Suppressor macrophage treated with lipopolysaccharide for 4 hours (primary cell): Measurements from ENCODE around the gene EPN3.
A peak's percentile ranks its signal among the peaks of the same experiment; 100 is the strongest.

ENCODE experiments used
- DNase-seq: peaks from one replicate; pipeline ENCODE4 v3.0.0-alpha.2; 2020

Gene EPN3

DNA sequence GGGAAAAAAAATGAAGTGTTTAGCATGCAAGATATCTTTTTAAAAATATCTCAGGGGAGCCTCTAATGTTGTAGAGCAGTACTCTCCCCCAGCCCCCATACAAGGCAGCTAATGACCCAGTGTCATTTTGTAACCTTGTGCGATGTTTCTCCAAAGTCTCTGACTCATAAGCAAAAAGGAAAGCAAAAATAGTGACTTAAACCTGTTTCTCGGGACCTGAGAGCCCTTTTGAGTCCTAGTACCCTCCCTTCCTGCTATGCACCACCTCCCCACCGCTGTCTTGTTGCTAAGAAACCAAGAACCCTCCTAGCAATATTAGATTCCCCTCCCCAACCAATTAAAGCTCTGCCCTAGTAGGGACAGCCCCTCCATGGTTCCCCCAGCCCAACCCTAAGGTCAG lies 21.5 kb upstream of the EPN3 start:
- peak; percentile 56 for DNase-seq

DNA sequence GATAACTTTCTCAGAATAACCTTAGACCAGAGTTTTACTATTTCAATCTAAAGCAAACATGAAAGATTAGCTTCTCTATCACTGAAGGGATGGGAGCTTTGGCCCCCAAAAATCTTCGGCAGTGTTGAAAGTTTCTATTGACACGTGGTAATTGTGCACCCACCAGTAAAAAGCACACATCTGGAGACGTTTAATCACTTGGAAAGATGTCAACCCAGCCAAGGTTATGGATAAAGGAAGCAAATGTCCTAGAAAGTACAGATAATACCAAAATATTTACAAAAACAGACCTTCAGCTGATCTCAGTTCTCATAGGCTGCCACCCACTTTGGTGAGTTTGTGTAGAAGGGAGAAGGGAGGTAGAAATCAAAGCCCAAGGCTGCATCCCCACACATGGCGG lies 19.0 kb upstream of the EPN3 start:
- DNase-seq: no peak

DNA sequence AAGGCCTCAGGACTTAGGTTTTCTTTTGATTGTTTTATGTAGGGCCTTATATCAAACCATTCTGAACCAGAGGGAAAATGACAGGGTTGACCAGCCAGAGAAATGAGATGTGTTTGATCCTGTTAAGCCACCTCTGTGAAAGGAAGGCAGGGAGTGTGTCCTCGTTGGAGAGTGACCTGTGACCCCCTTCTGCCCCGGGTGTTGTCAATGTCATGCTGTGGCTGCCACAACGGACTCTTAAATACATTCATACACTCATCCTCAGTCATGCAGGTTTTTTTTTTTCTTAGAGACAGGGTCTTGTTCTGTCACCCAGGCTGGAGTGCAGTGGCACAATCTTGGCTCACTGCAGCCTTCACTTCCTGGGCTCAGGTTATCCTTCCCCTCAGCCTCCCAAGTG lies 18.1 kb upstream of the EPN3 start:
- DNase-seq: no peak

DNA sequence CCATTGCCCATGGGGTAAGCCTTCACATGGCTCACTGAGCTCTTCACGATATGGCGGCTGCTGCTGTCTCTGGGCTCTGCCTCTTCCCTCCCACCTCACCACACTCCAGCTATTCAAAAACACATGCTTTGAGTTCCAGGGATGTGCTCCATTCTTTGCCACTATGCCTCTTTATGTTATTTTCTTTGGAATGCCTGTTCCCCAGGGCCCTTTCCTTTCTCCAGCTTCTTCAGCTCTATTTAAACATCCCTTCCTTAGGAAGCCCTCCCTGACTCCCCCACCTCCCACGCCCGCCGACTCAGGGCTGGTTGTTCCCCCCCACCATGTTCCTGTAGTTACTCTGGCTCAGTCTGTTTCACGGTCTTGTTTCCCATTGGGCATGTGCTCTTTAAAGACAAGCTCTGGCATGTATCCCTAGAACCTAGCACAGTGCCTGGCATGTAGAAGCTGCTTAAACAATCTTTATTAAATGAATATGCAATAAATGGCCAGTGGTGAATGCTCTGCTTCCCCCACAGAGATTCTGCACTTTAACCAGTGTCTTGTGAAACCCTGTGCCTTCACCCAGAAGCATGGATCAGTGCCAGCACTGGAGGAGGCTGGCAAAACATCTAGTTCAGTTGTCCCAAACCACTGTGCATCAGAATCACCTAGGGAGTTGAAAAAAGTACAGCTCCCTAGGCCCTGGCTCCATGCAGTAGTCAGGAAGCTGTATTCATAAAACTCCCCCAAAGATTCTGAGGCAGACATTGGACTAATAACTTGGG lies 17.4 kb upstream of the EPN3 start:
- DNase-seq: no peak

DNA sequence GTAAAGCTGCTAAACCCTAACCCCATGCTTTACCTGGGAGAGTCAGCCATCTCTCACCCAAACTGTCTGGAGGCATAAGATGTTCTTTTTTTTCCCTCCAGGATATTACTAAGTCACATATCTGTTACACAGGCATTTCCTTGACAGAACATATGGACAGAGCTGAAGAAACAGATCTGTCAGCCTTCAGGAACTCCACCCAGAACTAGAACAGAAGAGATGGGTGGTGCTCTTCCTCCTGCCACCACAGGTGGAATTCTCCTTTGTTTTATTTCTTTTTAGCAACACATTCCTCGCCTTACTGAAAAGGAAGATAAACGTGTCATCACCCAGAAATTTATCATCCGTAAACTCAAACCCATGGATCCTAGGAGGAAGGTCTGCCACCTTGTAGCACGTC lies 15.5 kb upstream of the EPN3 start:
- no peak for DNase-seq

DNA sequence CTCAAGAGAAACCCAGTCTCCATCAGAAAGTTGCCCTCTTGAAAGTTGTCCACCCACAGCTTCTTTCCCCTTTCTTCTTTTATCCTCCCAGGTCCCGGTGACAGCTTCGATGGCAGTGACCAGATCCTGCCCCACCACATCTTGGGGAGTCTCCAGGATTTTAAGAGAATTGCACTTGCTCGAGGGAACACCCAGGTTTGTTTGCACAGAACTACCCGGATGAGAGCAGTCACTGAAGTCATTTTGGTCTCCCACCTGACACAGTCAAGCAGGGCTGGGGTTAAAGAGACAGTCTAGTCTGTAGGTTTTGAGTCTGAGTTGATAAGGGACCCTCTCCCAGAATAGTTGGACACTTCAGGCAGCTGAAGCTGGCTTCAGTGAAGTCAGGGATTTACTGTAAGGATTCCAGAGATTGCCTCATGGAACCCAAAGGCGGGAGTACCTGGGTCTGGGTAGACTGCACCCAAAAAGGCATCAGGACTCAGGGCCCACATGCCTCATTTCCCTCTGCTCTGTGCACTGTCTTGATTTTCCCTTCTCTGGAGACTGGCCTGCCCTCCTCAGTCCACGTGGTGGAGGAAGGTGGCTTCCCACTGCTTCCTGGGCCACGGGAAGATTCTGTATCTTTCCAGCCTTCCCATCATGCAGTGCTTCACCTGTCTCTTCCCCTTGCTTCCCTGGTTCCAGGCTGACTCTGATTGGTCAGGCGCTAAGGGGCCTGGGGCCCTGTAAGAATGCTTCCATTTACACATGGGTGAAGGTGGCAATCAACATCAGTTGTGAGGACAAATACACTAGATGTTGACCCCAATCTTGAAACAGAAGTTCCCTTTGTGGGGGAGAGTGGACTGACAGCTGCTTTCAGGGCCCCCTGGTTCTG lies 14.8 kb upstream of the EPN3 start:
- DNase-seq: no peak

DNA sequence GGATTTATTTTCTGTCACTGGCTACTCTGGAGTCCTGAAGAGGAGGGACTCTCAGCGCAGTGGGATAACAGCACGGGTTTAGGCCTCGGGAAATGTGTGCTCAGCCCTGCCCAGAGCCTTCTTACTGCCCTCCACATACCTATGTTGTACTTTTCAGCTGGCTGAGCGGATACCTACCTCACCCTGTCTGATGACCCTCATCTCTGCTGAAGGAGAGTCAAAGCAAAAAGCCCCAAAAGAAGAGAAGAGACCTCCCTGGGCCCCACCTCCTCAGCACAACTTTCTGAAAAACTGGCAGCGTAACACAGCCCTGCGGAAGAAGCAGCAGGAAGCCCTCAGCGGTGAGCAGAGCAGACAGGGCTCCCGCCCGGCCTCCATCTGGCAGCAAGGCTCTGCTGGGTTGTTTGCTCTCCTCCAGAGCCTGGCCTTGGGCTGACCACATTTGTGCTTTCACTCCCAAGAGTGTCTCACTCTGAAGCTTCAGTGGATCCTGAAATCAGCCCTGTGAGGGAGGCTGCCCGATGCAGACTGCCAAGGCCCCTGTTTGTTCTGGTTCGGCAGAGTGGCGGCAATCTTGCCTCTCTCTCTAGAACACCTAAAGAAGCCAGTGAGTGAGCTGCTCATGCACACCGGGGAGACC lies 14.0 kb upstream of the EPN3 start:
- DNase-seq: no peak

DNA sequence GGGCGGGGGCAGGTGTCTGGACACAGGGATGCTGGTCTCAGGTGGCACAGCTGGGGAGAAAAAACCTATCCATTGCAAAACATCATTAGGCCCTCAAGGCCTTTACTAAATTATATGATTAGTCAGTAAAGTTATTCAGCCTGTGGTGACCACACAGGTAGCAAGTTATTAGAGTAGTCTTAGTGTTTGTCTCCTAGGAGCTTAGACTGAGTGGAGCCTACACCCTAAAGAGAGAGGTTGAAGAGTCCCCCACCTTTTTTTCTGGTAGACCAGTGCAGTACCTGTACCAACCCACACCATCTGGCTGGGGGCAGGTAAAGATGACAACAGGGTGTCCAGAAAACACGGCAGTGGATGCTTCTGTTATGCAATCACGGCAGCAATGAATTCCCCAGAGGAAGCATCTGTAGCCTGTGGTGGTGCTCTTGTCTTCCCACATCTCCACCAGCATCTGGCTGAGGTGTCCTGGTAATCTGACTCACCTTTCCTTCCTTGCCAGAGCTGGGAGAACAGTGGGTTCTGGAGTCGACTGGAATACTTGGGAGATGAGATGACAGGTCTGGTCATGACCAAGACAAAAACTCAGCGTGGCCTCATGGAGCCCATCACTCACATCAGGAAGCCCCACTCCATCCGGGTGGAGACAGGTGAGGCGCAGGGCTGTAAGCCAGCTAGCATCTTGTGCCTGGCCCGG lies 13.2 kb upstream of the EPN3 start:
- no peak for DNase-seq

DNA sequence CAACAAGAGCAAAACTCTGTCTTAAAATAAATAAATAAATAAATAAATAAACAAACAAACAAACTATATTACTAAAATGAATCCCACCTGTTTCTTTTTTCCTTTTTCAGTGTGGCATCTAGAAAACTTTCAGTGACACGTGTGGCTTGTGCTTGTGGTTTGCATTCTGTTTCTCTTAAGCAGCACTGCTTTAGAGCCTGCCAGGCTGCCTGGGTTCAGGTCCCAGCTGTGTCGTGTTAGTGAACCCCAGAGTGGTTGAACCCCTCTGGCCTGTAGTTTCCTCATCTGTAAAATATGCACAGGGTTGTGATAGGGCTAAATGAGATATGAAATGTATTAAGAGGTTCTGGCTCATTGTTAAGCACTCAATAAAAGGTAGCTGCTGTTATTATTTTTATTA lies 12.1 kb upstream of the EPN3 start:
- no peak for DNase-seq

DNA sequence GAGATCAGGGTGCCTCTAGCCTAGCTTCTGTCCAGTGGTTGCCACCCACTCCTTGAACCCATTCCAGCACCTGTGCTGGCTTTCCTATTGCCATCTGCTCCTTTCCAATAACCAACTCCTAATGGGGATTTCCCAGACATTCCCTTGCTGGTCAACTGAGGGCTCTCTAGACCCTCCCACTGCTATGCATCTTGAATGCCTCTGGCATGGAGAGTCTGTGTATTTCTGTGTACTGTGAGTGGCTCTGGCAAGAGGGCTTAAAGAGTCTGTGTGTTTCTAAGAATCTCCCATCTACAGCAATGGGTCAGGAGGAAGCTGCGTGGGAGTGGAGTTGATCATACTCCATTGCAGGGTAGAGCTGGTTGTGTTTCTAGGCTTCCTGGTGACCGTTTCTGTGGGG lies 11.0 kb upstream of the EPN3 start:
- DNase-seq: no peak

DNA sequence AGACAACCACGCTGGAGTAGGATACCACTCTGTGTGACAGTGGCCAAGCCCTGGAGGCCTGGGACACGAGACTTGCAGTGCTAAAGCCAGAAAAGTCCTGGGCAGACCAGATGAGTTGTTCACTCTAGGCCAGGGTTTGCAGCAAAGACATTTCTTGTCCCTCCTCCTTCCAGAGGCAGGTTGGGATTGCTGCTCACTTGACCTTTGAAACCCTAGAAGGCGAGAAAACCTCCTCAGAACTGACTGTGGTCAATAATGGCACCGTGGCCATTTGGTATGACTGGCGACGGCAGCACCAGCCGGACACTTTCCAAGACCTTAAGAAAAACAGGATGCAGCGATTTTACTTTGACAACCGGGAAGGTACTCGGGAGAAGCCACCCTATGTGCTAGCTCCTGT lies 9.8 kb upstream of the EPN3 start:
- DNase-seq: no peak

DNA sequence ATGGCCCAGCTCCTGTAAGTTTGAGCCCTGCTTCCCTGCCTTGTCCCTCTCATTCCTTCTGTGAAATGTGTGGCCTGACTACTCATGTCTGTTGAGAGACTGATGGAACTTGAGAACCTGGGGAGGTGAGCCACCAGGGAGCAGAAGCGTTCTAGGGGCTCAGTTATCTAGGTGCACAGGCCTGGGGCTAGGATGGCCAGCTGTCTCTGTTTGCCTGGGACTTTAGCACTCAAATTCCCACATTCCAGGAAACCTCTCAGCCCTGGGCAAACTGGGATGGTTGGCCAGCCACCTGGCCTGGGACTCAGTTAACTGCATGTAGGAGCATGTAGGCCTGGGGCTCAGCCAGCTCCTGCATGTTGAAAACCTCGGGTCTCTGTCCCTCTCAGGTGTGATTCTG lies 9.3 kb upstream of the EPN3 start:
- DNase-seq: no peak

DNA sequence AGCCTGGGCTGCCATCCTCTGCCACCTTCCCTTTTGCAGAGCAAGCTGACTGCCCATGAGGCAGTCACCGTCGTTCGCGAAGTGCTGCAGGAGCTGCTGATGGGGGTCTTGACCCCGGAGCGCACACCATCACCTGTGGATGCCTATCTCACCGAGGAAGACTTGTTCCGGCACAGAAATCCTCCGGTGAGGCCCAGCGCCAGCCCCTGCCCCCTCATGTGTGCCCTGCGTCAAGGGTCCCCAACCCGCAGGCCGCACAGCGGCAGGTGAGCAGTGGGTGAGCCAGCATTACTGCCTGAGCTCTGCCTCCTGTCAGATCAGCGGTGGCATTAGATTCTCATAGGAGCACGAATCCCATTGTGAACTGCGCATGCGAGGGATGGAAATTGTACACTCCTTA lies 7.7 kb upstream of the EPN3 start:
- no peak for DNase-seq

DNA sequence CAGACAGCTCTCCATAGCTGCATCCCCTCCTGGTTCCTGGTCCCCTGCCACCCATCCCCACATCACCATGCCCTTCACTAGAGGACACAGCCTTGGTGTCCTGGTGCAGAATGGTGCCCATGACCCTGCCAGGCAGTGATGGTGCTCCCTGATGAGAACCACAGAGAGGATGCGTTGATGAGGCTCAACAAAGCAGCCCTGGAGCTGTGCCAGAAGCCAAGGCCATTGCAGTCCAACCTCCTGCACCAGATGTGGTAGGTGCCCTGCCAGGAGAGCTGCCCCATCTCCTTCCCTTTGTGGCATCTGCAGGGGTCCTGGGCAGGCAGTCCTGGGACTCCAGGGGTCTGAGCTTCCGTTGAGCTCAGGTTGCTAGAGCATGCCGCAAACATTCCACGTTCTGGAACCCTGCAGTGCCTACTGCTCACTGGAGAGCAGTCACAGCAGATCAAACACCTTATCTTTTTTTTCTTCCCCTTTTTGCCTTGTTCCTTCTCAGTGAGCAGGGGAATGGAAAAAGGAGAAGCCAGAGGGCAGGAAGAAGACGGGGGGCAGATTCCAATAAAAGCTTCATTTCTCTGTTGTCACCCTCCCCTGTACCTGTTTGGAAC lies 5.3 kb upstream of the EPN3 start:
- DNase-seq: no peak

DNA sequence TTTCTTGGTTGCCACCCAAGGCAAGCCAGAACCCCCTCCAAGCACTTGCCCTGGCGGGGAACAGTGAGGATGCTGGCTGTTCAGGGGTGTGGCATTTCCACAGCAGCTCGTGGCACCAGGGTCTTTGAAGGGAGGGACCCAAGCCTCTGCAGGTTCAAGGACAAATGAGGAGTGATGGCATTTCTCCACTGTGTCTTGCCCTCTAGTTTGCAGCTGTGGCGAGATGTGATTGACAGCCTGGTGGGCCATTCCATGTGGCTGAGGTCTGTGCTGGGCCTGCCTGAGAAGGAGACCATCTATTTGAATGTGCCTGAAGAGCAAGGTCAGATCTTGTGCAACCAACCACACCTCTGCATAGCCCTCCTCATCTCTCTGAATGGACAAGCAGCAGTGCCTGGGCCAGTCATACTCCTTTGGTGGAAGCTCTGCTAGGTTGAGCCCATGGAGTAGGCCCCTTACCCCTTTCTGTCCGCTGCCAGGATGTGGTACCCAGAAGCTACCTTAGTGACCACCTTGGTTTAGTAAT lies 4.5 kb upstream of the EPN3 start:
- no peak for DNase-seq

DNA sequence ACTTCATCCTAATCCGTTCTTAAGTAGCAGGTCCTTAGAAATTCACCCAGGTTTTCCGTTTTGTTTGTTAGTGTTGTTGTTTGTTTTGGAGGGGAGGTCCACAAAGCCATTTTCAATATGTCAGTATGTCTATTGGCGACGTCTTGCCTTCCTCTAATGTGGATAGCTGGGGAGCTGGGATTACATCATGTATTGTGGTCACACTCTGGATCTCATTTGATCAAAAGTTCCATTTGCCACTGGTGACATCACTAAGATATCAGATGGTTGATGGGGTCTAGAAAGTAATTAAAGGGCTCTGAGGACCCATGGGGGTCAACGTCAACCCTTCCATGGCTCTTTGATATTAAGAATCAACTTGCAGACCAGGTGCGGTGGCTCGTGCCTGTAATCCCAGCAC lies 2.7 kb upstream of the EPN3 start:
- DNase-seq: no peak

DNA sequence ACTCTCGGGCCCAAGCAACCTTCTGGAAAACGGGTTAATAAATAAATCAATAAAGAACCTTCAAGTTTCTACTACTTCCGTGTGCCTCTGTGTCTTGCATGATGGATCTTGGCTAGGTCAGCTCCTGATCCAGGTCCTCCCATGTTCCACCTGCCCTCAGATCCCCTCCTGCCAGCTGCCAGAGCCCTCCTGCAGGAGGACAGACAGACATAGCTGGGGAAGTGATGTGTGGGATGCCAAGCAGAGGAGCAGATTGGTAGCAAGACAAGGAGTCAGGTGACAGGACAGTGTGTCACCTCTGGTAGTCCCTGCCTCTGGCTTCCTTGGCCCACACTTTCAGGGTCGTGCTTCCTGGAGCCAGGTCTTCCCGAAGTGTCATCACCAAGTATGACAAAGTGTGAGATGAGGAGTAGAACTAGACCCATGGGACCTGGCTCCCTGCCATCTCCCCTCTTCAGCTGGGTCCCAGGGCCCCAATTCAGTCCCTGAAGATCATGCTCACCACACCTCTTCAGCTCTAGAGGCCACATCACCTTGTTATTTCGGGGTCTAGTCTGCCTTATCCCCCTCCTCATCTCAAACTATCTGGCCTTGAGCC lies 1.0 kb upstream of the EPN3 start:
- DNase-seq: no peak

DNA sequence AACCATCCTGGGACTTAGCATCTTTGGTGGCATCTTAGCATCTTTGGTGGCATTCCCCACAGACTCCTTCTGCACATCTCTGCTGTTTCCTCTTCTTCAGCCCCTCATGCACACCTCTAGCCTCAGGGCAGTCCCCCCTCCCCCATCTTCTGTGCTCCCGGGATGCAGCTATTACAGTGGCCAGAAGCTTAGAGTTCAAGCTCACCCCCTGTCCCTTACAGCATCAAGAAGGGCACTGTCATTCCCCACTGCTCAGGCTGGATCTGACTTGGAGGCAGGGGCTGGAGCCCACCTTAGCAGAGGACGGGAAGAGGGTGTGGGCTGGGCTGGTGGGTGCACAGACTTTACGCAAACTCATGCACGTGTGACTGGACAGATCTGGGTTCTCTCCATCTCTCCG lies 650 bp downstream of the EPN3 start:
- DNase-seq: no peak

DNA sequence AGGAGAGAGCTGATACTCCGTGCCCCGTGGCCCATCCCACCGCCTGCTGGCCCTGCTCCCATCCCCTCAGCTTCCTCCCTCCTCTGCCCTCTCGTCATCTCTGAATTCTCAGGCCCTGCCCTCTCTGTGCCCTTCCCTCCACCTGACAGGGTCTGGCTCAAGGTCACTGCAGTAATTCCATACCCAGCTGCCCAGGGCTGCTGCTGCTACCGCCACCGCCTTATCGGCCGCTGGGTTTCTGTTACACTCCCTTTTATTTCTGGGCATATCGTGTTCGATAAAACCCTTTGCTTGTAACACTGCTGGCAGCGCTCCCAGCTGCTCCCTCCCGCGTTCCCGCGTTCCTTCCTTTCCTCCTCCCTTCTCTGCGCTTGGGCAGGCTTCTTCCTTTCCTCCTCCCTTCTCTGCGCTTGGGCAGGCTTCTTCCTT lies 1.2 kb downstream of the EPN3 start:
- no peak for DNase-seq

DNA sequence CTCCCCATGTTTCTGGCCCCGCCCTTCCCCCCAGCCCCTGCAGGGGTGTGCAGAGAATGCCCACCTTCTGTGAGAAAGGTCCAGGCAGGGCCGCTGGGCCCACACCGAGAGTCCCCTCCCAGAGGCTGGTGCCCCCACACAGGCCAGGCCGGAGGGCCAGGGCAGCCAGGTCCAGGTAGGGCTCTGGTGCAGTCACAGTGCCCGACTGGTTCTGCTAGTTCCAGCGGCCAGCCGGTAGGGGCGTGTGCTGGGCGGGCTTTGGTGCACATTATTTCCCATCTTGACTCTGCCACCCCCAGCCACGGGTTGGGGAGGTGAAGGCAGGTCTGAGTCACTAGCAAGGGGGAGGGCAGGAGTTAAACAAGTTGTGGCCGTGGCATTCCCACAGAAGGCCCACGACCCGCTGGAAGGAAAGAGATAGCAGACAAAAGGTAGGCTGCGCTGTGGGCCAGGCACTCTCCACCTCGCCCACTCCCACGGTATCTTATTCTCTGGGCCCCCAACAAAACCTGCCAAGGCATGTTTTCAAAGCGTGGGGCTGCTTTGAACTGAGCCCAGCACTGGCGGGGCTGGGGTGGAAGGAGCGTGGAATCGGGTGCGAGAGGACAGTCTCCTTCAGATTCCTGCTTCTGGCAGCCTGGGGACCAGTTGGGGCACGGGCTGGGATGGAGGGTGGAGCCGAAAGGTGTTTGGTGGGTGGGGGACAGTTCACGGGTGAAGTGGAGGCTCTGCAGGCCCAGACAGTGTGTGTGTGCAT lies 1.9 kb downstream of the EPN3 start:
- no peak for DNase-seq

DNA sequence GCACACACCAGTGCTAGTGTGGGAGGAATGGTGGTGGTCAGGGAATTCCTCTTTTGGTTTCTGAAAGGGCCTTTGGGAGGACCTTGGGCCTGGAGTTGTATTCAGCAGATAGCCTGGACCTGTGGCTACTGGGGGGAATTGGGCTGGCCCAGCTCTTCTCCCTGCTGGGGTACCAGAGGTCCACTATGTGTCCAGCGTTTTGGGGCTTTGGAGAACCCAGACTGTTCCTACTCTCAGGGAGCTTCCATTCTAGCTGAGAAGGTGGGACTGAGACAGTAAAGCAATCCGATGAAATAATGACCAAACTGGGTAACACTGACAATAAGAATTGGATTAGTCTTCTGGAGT lies 2.4 kb downstream of the EPN3 start:
- no peak for DNase-seq

DNA sequence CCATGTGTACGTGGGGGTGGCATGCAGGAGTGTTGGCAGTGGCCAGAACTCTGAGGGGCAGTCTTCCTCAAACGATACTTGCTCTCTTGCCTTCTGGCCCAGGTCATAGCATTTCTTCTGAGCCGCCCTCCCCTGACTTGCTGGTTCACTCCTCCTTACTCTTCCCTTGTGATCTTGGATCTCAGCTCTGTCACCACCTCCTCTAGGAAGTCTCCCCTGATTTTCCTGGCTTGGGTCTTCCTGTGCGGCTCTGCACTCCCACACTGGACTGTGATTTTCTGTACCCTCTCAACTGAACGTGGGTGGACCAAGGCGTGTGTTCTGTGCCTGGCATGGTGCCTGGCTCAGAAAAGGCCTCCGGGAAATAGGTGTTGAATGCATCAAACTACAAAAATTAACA lies 2.9 kb downstream of the EPN3 start:
- no peak for DNase-seq
